ENCODE results near the gene ETV5. TPM values are rescaled to one million over a fixed set of nuclear protein-coding genes. Genes with fewer than 3 reads are reported as not detected.

Gene ETV5
- total RNA-seq, 3 donors from 2014 or later = 9.1 to 19.0 (median 16.1) TPM

- intact Hi-C loops (cut with DNase I; ENCODE audit: low total_unique reads) = no loop called here
- H3K36me3 ChIP-seq = no peaks in the 10 kb centered on the region
- H3K4me3 ChIP-seq = peak overlapping the region; percentile 68 to 82 (median 80)
- H3K27me3 ChIP-seq = peaks cover 0 to 8% of the 10 kb centered on the region in 2 donors
- H3K27ac ChIP-seq = peak overlapping the region; percentile 26 to 85
- peak; percentile 59 to 62 for DNase-seq (ENCODE audit: low spot score in 2 of 2)
- no peak for TF ChIP-seq POLR2AphosphoS5 (IDR thresholded peaks at IDR 0.05)
- TF ChIP-seq POLR2A (IDR thresholded peaks at IDR 0.05) = no peak
- H3K4me1 ChIP-seq = peaks cover 0 to 8% of the 10 kb centered on the region in 2 donors
- H3K9me3 ChIP-seq = no peaks in the 10 kb centered on the region
Measured at GRCh38 chr3:186107215-186108105, 1.4 kb downstream of the ETV5 start.

GRCh38 chr3:186105543-186105942, 3.3 kb downstream of the ETV5 start:
- H3K9me3 ChIP-seq = no peaks in the 10 kb centered on the region
- no peaks in the 10 kb centered on the region for H3K27me3 ChIP-seq
- peaks cover 0 to 6% of the 10 kb centered on the region in 2 donors for H3K4me1 ChIP-seq
- no peak overlapping the region for H3K27ac ChIP-seq
- intact Hi-C loops (cut with DNase I; ENCODE audit: low total_unique reads) = no loop called here
- DNase-seq (ENCODE audit: low spot score in 2 of 2) = no peak
- no peak for TF ChIP-seq CTCF (IDR thresholded peaks at IDR 0.05)
- TF ChIP-seq POLR2AphosphoS5 (IDR thresholded peaks at IDR 0.05) = no peak
- TF ChIP-seq POLR2A (IDR thresholded peaks at IDR 0.05) = no peak
- no peak overlapping the region for H3K4me3 ChIP-seq
- no peaks in the 10 kb centered on the region for H3K36me3 ChIP-seq

- no peak overlapping the region for H3K27ac ChIP-seq
- no peak overlapping the region for H3K4me3 ChIP-seq
Measured at GRCh38 chr3:186102687-186103086, 6.2 kb downstream of the ETV5 start.

GRCh38 chr3:186100398-186100797, 8.5 kb downstream of the ETV5 start:
- no peak for TF ChIP-seq POLR2AphosphoS5 (IDR thresholded peaks at IDR 0.05)
- no peak for TF ChIP-seq CTCF (IDR thresholded peaks at IDR 0.05)
- TF ChIP-seq POLR2A (IDR thresholded peaks at IDR 0.05) = no peak

More at GRCh38 chr3:186102687-186103086, 6.2 kb downstream of the ETV5 start:
- Histone ChIP-seq H3K27me3 (no peaks in the 10 kb centered on the region), H3K9me3 (no peaks in the 10 kb centered on the region), H3K36me3 (no peaks in the 10 kb centered on the region), H3K4me1 (peaks cover 0 to 12% of the 10 kb centered on the region in 2 donors)
- intact Hi-C loops (cut with DNase I; ENCODE audit: low total_unique reads) = no loop called here
- no peak for DNase-seq (ENCODE audit: low spot score in 2 of 2)
- TF ChIP-seq CTCF (IDR thresholded peaks at IDR 0.05) = no peak
- no peak for TF ChIP-seq POLR2AphosphoS5 (IDR thresholded peaks at IDR 0.05)
- TF ChIP-seq POLR2A (IDR thresholded peaks at IDR 0.05) = no peak

GRCh38 chr3:186099178-186099577, 9.7 kb downstream of the ETV5 start:
- DNase-seq (ENCODE audit: low spot score in 2 of 2) = no peak
- Histone ChIP-seq H3K9me3 (no peaks in the 10 kb centered on the region), H3K36me3 (no peaks in the 10 kb centered on the region), H3K27me3 (no peaks in the 10 kb centered on the region), H3K27ac (peak overlapping the region in 1 of 2 donors; percentile 34), H3K4me3 (no peak overlapping the region), H3K4me1 (peaks cover 0 to 12% of the 10 kb centered on the region in 2 donors)
- TF ChIP-seq CTCF (IDR thresholded peaks at IDR 0.05) (no peak), POLR2AphosphoS5 (IDR thresholded peaks at IDR 0.05) (no peak), POLR2A (IDR thresholded peaks at IDR 0.05) (no peak)
- intact Hi-C loops (cut with DNase I; ENCODE audit: low total_unique reads) = no loop called here

More at GRCh38 chr3:186100398-186100797, 8.5 kb downstream of the ETV5 start:
- DNase-seq (ENCODE audit: low spot score in 2 of 2) = no peak
- H3K36me3 ChIP-seq = no peaks in the 10 kb centered on the region
- H3K9me3 ChIP-seq = no peaks in the 10 kb centered on the region
- H3K27ac ChIP-seq = no peak overlapping the region
- H3K4me3 ChIP-seq = no peak overlapping the region
- H3K4me1 ChIP-seq = peaks cover 0 to 12% of the 10 kb centered on the region in 2 donors
- intact Hi-C loops (cut with DNase I; ENCODE audit: low total_unique reads) = no loop called here
- no peaks in the 10 kb centered on the region for H3K27me3 ChIP-seq
